Heart left ventricle (tissue), 13 donors: ENCODE results near the gene ATXN7L3.

Experiments
- CTCF ChIP-seq, 12 donors: fragments of 200-600 bp; sonication (generic) in 4 of 12; IDR thresholded peaks; one replicate each; pipeline versions ENCODE4 v1.5.0 to v1.8.0; 2018 to 2022; ENCODE audit warnings: antibody characterized with exemption in 12 of 12, mild to moderate bottlenecking in 5 of 12
- POLR2A ChIP-seq, 2 donors: fragments of 450-650 bp; IDR thresholded peaks; one replicate each; pipeline ENCODE4 v1.6.1; 2017; ENCODE audit warnings: antibody characterized with exemption in 2 of 2, mild to moderate bottlenecking in 2 of 2, moderate library complexity in 2 of 2
- donor health status: ischemic (EF 13 %, LVEDD 7.1; RV severe dilation, severe dysfunction).
- donor health status: DM: no; HTN: yes; CAD: no.
- donor health status: DM: no; HTN: no; CAD: no.
- donor health status: ischemic (EF 25% LVEDD 6.9; RV normal size, moderate dysfunction).
- donor health status: ischemic (EF 25% LVEDD 5.7; RV mildly dilated, moderate dysfunction).
- donor health status: ischemic (EF 35%, LVEDD 5.7; RV mildly dilated, moderate dysfunction).
- donor health status: nonischemic (EF 11% LVEDD 7.7; RV severe dilation, severe dysfunction).
- donor health status: DM: yes; HTN: yes; CAD: no.
- donor health status: PGD.
- donor health status: ischemic (EF 29% LVEDD 5.4; RV normal size, mild dysfunction).
- donor health status: nonischemic (EF 23%, LVEDD 6.1; RV moderate dilation, normal function).

GRCh38 chr17:44247440-44247841 is 47.8 kb upstream of the ATXN7L3 start:
- TF ChIP-seq CTCF (IDR thresholded peaks at IDR 0.05) (no peak), POLR2A (IDR thresholded peaks at IDR 0.05) (no peak)
